Esophagus squamous epithelium (tissue), 4 donors: ENCODE measurements around the gene POLR3H.

ENCODE experiments used
- CTCF ChIP-seq, 6 experiments: fragments of 450-650 bp in 4 of 6; fragments of 200-600 bp in 2 of 6; sonication (generic) in 2 of 6; IDR thresholded peaks; one replicate each; pipeline ENCODE4 v1.5.1; 2016 to 2019; ENCODE audit warnings: antibody characterized with exemption in 6 of 6, mild to moderate bottlenecking in 4 of 6, moderate library complexity in 4 of 6
- POLR2A ChIP-seq, 4 donors: fragments of 450-650 bp; IDR thresholded peaks; one replicate each; pipeline ENCODE4 v1.6.1; 2017; ENCODE audit warnings: antibody characterized with exemption in 4 of 4, mild to moderate bottlenecking in 4 of 4, moderate library complexity in 3 of 4

GRCh38 chr22:41530890-41531714 is 13.2 kb downstream of the POLR3H start:
- TF ChIP-seq CTCF (IDR thresholded peaks at IDR 0.05), result no peak
- no peak for TF ChIP-seq POLR2A (IDR thresholded peaks at IDR 0.05)
